Skin epidermis (tissue), 12 donors: ENCODE data around the gene NR1I3.

ENCODE experiments used
- H3K27ac ChIP-seq, 21 experiments: fragments of 200-600 bp; sonication (generic) in 11 of 21; one replicate each; pipeline ENCODE4 v1.5.0; 2020; ENCODE audit warnings: mild to moderate bottlenecking in 3 of 21, inconsistent platforms in 2 of 21, moderate library complexity in 2 of 21
- H3K4me3 ChIP-seq, 7 experiments: fragments of 200-600 bp; sonication (generic) in 2 of 7; one replicate each; pipeline ENCODE4 v1.5.0; 2020; ENCODE audit warnings: inconsistent platforms in 2 of 7, mild to moderate bottlenecking in 2 of 7, moderate library complexity in 1 of 7

The NR1I3 gene

DNA sequence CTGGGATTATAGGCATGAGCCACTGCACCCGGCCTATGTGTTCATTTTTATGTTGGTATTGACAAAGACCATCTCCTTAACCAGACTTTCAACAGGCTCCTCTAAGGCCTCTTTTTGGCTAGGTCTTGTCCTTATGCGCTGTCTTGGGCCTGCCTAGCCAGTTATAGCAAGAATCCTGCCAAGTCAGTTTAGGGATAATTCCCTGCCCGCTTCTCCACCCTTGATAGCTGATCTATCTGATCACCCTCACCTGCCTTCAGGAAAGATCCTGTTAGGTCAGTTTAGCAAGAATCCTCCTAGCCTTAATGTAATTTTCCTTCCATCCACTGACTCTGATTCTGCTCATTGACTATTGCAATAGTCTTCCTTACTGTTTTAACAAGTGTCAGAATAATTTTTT lies 58.3 kb downstream of the NR1I3 start:
- Histone ChIP-seq H3K27ac (peak overlapping the region in 5 of 21 experiments; percentile 7 to 95 (median 13)), H3K4me3 (no peak overlapping the region)
